GM19099 (cell line): ENCODE results near the gene PLCE1.

Source experiments
- POLR2A ChIP-seq: IDR thresholded peaks from 3 replicates; pipeline ENCODE4 v1.6.1; 2011; ENCODE audit warnings: low read depth; ENCODE audit not compliant: insufficient read length; ENCODE audit errors: extremely low read depth

PLCE1 gene

GRCh38 chr10:93991114-93991513 lies 2.6 kb upstream of the PLCE1 start:
- TF ChIP-seq POLR2A = no peak

DNA sequence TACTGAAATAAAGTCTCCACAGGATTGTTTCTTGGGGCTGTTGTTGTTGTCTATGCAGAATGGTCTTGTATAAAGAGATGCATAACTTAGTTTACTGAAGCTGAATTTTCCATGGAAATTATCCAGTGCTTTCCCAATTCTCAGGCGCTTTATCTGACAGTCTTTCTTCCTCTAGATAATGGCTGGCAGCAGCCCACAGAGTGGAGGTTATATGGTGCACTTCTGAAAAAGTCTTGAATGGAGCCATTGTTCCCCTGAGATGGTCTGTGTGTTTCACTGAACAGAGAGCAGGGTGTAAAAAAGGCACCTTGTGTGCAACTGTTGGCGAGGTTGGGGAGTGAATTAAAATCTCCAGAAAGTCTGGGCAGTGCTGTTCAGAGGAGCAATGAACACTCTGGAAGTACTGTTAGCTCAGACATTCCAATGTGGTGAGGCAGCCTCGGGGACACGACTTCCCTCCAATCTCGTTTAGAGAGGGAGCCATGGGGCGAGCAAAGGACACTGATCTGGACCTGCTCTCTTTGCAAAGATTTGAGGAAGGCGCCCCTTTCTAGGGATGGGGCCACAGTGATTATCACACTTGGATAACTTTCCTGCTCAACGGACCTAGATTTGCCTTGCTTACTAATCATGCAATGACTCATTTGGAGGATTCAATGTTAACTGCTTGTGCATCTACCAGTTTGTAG lies 2.0 kb upstream of the PLCE1 start:
- no peak for TF ChIP-seq POLR2A

DNA sequence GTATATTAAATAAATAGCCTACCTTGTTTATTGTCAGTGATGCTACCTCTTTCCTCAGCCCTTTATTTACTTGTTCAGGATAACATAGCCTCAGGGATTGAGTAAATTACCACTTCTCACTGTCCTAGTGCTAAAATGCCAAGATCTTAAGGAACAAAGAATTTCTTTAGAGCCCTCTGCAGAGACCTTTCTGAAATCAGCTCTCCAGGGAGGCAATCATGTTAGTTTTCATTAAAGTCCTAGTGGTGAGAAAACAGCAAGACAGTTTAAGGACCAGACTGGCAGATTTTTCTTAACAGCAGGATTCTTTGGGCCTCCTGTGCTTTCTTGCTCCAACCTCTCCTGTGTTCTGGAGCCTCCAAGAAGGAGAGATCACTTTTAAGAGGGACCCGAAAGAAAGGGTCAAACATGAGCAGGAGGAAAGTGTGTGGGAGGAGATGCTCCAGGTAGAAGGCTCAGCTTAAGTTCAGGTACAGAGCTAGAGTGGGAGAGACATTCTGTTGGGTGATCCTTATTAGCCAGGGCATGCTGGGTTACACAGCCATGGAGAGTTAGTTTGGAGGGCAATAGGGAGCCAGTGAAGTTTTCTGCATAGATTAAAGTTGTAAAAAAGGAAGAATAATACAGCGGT lies 1.2 kb upstream of the PLCE1 start:
- TF ChIP-seq POLR2A = no peak

DNA sequence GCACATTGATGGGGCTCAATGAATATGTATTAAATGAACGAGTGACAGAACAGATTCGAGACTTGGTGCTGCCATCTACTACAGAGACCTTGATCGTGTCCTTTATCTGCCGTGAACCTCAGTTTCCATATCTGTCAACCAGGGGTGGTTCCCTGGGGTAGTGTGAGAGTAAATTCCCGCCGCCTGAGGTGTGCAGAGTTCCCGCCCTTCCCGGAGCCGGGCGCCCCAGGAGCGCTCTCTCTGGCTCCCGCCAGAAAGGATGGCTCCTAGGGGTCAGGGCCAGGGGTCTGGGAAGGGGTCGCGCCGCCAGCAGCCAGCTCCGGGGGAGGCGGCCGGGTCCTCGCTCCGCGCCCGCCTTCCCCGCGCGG lies 333 bp upstream of the PLCE1 start:
- TF ChIP-seq POLR2A = no peak

DNA sequence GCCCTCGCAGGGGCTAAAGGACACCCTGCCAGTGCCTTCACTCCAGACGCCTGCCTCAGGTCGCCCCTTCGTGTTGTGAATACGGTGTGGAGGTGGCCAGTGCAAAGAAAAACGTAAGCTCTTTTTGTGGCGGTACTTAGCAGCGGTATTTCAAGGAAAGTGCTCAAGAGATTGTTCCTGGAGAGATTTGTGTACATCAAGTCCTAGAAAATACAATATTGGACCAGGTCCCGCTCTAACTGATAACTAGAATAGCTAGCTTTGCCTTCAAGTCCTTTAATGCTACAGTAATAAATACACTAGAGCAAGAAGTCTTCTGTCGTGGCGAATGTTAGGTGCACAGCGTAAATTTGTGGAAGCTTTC lies 689 bp downstream of the PLCE1 start:
- no peak for TF ChIP-seq POLR2A

- TF ChIP-seq POLR2A = no peak
Measured at GRCh38 chr10:93995182-93995581, 1.5 kb downstream of the PLCE1 start.

GRCh38 chr10:93995598-93996271 lies 2.0 kb downstream of the PLCE1 start:
- TF ChIP-seq POLR2A = no peak

- no peak for TF ChIP-seq POLR2A
Measured at GRCh38 chr10:93996551-93996950, 2.8 kb downstream of the PLCE1 start.

- TF ChIP-seq POLR2A = no peak
Measured at GRCh38 chr10:93997546-93997945, 3.8 kb downstream of the PLCE1 start.

DNA sequence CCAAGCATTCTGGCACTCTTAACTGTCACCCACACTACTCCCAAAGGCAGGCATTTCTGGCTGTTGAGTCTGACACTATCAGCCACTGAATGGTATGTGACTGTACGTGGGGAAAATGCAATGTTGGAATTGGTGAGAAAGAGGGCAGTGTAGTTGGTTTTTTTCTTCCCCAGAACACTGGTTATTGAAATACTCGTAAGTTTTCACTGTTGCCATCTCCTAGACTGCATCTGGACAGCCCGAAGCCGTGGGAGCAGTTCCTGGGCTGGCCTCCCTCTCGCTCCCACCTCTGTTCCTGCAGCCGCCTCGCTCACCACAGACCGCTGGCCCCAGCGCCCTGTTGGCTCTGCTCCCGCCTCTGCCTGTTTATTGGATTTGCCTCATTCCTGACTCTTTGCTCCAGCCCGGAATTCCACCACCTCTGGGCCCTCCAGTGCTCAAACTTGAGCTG lies 5.7 kb downstream of the PLCE1 start:
- TF ChIP-seq POLR2A = no peak

DNA sequence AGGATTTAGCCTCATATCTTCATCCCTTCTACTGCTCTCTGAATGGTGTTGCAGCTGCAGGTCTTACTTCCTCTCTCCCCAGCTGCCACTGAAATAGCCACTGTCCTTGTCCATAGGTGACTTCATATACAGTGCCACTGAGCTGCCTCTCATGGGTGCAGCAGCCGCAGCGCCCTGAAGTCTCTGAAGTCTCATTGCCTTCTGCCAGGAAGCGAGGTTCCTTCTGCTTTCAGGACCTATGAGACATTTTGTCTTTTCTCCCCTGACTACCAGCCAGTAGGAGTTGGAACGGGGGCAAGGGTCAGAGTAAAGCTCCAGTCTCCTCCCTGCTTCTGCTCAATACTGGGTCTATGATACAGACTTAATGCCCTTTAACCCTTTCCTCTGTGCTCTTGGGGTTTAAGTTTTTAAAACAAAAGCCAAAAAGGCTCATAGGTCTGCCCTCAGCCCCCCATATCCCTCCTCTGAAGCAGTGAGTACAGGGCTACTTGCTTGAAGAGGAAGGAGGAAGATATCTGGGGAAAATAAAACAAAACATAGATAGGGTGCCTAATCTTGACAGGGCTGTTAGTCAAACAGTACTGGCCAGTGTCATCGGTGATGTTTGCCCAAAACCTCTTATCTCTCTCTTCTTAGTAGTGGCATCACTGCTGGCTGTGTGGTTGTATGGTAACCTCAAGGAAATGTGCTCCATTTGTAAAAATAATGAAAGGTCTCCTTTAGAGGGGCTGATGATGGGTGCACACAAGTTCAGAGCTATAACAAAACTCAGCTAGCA lies 7.1 kb downstream of the PLCE1 start:
- TF ChIP-seq POLR2A = no peak

- TF ChIP-seq POLR2A = no peak
Measured at GRCh38 chr10:94001416-94001810, 7.7 kb downstream of the PLCE1 start.

GRCh38 chr10:94002156-94002555 lies 8.4 kb downstream of the PLCE1 start:
- no peak for TF ChIP-seq POLR2A

DNA sequence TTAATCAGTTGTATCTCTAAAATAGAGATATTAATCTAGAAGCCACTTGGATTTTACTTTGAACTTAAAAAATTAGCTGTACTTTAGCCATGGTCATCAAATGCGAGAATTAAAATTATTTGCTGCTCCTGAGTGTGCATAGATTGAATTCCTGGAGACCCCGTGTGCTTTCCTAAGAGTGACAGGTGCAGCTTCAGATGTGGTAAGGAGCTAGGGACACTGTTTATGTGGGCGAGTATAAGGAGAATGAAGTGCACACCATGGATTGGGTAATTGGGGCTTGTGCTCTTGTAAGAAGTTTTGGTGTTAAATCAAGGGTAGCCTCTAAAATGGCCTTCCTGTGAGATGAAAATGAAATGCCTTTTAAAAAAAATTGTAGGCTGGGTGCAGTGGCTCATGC lies 9.8 kb downstream of the PLCE1 start:
- TF ChIP-seq POLR2A = no peak

DNA sequence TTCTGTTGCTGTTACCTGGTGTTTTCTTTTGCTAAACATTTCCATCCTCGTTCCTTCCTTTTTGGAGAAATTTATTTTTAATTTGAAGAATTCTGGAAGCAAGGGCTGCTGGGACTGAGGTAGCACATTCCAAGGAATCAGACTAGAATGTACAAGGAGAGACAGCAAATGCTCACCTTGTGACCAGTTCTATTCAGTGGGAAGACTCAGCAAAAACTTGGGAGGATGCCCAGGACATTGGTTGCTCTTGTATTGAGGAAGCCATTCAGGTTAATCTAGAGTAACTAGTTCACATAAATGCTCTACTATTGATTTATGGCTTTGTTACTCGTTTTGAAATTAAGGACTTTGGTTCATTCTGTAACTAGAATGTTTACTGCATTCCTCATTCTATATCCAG lies 11.3 kb downstream of the PLCE1 start:
- no peak for TF ChIP-seq POLR2A
